ENCODE measurements around the gene NAV2. TPM values are rescaled to one million over a fixed set of nuclear protein-coding genes. Genes with fewer than 3 reads are reported as not detected.

The NAV2 gene
- total RNA-seq, 1 donor from 2014 or later, result 33.2 TPM

GRCh38 chr11:19817265-19817851 lies 104.7 kb downstream of the NAV2 start:
- no peak for ATAC-seq
- intact Hi-C loops (cut with DNase I), result no loop called here
- DNase-seq (ENCODE audit: low spot score), result no peak

DNA sequence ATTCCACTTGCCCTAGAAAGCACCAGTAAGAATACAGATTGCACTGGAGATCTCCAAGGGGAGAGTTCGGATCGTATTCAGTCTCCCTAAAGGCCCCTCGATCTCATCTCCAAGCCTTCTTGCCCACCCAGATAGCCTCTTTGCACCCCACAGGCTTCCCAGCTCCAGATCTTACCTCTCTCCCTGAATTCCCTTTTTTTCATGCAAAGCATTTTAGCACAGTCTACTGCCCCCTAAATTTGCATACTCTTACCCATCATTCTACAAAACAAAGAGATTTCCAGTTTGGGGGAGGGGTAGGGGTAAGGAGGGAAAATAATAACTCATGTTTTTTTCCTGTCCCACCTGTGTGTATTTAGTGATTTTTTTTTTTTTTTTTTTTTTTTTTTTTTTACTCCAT lies 105.2 kb downstream of the NAV2 start:
- ATAC-seq, result no peak
- intact Hi-C loops (cut with DNase I), result no loop called here
- no peak for DNase-seq (ENCODE audit: low spot score)

- ATAC-seq, result no peak
- DNase-seq (ENCODE audit: low spot score), result no peak
- intact Hi-C loops (cut with DNase I), result no loop called here
These were observed 106.0 kb downstream of the NAV2 start for GRCh38 chr11:19818619-19819018.

GRCh38 chr11:19819148-19819547 lies 106.5 kb downstream of the NAV2 start:
- ATAC-seq (no peak), DNase-seq (ENCODE audit: low spot score) (no peak)
- intact Hi-C loops (cut with DNase I), result no loop called here

- ATAC-seq (no peak), DNase-seq (ENCODE audit: low spot score) (no peak)
- intact Hi-C loops (cut with DNase I), result no loop called here
These were observed 107.5 kb downstream of the NAV2 start for GRCh38 chr11:19820100-19820499.

DNA sequence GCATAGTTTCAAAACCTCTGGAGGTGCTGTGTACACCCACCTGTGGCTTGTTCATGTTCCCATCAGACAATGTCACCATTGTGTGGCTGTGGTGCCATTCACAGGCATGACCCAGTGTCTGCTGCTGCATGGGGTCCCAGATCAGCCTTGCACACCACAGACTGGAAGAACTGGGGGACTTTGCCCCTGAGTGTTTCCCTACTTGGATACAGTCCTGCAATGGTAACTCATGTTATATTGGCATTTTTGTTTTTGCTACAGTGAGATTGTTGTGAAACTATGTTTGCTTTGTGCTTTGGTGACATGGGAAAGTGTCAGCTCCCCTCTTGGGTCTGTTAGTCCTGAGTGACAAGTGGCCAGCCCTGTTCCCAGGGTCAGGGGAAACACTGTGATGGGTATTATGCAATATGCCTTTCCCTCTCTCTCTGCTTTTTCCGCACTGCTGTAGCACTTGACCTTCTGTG lies 108.8 kb downstream of the NAV2 start:
- DNase-seq (ENCODE audit: low spot score) (no peak), ATAC-seq (no peak)
- intact Hi-C loops (cut with DNase I), result no loop called here

GRCh38 chr11:19821993-19822392 lies 109.4 kb downstream of the NAV2 start:
- ATAC-seq, result no peak
- intact Hi-C loops (cut with DNase I), result no loop called here
- DNase-seq (ENCODE audit: low spot score), result no peak

GRCh38 chr11:19822531-19822930 lies 109.9 kb downstream of the NAV2 start:
- ATAC-seq (no peak), DNase-seq (ENCODE audit: low spot score) (no peak)
- intact Hi-C loops (cut with DNase I), result no loop called here

DNA sequence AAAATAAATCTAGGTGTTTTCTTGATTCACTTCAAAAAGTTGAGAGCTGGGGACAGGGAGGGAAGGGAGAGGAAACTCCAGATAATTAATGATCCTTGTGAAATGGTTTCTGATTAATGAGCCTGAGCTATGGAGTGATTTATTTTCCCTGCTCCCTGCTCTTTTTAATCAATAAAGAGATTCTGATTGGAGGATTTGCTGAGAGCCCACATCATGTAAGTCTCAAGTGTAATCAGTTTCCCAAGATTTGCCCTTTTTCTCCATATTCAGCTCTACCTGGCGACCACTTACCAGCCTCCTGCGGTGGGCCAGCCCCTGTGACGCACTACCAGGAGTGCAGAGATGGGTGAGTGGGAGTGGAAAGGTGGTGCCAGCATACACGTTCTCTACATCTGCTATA lies 114.0 kb downstream of the NAV2 start:
- DNase-seq (ENCODE audit: low spot score), result no peak
- intact Hi-C loops (cut with DNase I), result no loop called here
- ATAC-seq, result no peak

DNA sequence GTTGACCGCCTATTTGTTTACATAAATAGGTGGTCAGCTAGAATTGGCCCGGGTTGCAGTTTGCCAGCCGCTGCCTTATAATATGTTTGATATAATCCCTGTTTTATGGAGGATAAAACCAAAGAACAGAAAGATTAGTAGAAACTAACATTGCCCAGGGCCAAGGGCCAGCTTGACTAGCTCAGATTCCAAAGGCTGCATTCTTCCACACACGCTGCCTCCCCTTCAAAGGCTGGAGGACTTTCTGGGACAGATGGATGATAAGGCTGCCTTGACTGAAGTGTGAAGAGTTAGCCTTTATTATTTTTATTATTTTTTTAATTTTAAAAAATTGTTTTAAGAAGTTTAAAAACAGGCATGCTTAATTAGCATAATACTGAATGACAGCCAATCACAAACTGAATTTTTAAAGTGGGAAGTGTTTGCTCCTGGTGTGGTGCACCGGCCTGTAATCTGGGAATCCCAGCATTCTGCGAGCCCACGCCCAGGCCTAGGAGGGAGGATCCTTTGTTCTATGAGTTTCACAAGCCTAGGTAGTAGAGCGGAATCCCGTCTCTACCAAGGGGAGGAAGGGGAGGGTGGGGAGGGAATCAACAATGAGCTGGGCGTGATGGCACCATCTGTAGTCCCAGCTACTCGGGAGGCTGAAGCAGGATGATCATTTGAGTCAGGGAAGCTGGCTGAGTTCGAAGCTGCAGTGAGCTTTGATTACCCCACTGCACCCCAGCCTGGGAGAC lies 114.9 kb downstream of the NAV2 start:
- intact Hi-C loops (cut with DNase I), result no loop called here
- no peak for ATAC-seq
- no peak for DNase-seq (ENCODE audit: low spot score)

GRCh38 chr11:19828382-19829108 lies 115.9 kb downstream of the NAV2 start:
- intact Hi-C loops (cut with DNase I), result no loop called here

DNA sequence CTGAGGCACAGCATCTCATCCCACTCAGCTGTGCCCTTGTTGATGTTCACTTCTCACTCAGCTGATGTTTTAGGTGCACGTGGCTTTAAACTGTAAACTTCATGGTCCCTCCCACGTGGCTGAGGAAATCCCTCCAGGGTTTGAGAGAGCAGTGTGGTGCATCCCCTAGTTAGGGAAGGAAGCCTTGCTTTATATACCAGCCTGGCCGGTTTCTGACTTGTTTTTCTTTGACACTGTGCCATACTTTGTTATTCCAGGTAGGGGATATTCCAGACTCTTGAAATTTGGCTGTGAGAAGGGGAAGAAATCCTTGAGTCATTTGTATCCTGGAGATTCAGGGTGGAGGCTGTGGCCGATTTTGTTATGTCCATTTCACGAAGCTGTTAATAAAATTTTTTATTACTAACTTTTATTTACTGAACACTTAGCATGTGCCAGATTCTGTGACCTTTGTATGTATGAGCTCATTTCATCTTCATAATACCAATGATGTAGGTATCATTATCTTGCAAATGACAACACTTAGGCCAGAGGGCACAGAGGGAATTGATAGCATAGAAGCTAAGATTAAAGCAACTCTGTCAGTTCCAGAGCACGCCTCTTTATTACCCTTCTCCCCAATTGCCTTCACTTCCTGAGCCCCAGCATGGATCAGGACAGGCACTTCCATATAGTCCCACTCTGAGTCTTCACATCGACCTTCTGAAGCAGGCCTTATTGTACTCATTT lies 116.6 kb downstream of the NAV2 start:
- intact Hi-C loops (cut with DNase I), result no loop called here
- no peak for DNase-seq (ENCODE audit: low spot score)
- no peak for ATAC-seq

More at GRCh38 chr11:19828382-19829108, 115.9 kb downstream of the NAV2 start:
- ATAC-seq (no peak), DNase-seq (ENCODE audit: low spot score) (no peak)

DNA sequence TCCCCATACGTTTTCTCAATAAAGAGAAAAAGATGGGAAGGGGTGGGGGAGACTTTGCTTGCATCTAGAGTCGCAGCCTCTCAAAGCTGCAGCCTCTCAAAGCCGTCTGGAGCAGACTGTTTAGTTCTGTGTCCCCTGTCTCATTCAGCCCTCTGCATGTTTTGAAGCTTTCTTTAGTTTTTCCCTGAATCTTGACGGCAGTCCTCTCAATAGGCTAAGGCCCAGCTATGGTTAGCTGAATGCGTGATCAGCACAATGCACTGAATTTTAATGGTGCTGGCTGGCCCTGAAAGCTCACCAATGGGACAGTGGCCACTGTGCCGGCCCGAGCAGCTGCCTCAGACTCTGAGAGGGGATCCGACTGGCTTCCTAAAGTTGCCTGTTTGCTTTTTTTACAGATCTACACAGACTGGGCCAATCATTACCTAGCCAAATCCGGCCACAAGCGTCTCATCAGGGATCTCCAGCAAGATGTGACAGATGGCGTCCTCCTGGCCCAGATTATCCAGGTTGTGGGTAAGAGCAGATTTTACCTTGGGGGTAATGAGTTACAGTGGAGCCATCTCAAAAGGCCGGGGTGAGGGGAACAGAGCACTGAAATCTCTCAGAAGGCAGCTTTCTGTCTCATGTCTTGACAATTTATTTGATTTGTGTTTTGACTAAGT lies 119.6 kb downstream of the NAV2 start:
- intact Hi-C loops (cut with DNase I), result no loop called here
- ATAC-seq, result no peak

DNA sequence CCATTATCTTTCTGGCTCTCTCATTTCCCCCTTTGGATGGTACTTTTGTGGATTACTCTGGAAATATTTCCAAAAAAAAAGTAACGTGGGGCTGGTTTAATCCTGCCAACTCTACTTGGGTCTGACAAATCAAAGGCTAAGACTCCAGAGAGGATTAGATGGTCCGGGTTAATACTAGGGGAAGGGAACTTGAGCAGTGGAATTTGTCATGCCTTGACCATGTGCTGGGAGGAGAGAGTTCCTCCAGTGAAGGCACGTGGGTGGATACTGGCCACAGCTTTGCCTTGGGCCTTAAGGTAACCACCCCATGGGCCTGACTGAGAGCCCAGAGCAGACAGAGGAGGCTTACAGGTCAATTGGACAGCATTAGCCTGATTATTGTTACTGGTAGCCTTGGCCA lies 120.3 kb downstream of the NAV2 start:
- intact Hi-C loops (cut with DNase I), result no loop called here
- DNase-seq (ENCODE audit: low spot score), result no peak
- no peak for ATAC-seq

More for the DNA sequence above, 119.6 kb downstream of the NAV2 start:
- no peak for DNase-seq (ENCODE audit: low spot score)

DNA sequence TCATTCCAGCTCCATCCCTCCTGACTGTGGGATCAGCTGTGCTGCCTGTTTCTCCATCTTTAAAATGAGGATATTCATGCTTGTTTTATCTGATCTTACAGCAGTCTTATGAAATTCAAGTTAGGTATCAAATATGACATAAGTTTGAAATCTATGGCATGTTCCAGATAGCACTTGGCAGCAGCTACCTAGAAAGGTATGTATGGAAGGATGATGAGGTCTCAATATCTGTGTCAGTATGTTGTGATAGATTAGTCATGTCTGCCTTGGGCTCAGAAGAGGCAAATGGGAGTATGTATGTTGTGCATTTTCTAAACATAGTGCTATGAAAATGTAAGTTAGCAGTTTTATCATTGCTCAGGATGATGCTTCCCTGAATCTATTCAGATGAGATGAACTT lies 122.1 kb downstream of the NAV2 start:
- ATAC-seq (no peak), DNase-seq (ENCODE audit: low spot score) (no peak)
- intact Hi-C loops (cut with DNase I), result no loop called here

GRCh38 chr11:19836666-19837065 lies 124.0 kb downstream of the NAV2 start:
- intact Hi-C loops (cut with DNase I), result no loop called here
- DNase-seq (ENCODE audit: low spot score), result no peak
- ATAC-seq, result no peak

DNA sequence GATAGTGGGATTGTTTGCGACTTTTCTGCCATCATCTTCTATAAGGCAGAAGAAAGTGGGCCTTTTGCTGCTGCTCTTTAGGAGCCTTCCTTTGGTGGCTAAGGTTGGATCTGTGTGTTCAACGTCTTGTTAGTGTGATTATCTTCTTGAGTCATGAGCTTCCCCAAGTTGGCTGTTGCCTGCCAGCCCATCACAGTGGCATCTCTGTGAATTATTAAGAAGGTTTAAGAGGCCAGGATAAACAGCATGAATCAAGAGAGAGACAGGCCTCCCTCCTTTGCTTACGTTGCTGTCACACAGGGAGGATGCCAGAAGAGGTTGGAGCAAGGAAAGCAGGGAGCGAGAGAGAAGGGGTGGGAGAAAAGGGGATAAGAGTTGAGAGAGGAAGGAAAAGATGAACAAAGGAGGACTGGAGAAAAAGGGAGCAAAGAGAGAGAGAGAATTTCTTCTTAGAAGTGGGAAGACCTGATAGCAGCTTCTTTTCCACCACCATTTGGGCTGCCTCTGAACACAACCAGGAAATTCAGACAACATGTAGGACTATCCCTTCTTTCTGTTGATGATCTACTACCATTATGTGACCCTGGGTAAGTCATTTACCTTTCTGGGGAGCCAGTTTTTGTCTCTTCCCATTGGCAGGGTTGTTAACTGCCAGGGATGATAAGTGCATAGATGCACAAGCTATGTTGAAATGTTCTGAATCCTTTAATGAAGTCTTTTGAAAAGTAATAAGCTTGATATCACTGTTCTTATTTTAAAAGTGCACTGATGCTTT lies 126.5 kb downstream of the NAV2 start:
- DNase-seq (ENCODE audit: low spot score), result no peak
- intact Hi-C loops (cut with DNase I), result no loop called here
- ATAC-seq, result no peak

DNA sequence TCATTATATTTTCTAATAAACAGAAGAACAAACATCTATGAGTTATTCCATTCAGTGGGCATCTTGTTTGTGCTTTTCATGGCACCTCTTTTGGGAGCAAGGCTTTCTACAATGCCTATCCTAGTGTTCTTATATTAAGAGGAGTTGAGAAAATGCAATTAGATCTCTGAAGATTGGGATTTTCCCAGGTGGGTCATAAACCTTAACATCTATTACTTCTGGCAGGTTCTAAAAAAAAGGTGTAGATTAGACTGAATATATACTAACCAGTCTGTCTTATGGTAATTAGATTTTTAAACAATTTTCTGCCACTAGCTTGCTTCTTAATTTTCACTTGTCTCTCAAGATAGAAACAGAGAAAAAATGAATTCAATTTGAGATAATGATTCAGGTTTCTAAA lies 128.3 kb downstream of the NAV2 start:
- no peak for ATAC-seq
- no peak for DNase-seq (ENCODE audit: low spot score)
- intact Hi-C loops (cut with DNase I), result no loop called here
